ENCODE results near the gene KIAA0319L.

GRCh38 chr1:35407743-35408142, 149.5 kb downstream of the KIAA0319L start:
- no peak for TF ChIP-seq EZH2 (IDR thresholded peaks at IDR 0.05; ENCODE audit: borderline replicate concordance, insufficient read depth, low read length, poor library complexity, severe bottlenecking)
- no peak for TF ChIP-seq CTCF (IDR thresholded peaks at IDR 0.05; ENCODE audit: poor library complexity, severe bottlenecking)
